Testis (tissue), 3 donors: Measurements from ENCODE around the gene NEUROD4. TPM values are rescaled to one million over a fixed set of nuclear protein-coding genes. Genes with fewer than 3 reads are reported as not detected.

Experiments
- DNase-seq: peaks from one replicate; pipeline ENCODE4 v3.0.0-alpha.2; 2019
- H3K27ac ChIP-seq, 2 donors: fragments of 200-600 bp; sonication (generic); one replicate each; pipeline ENCODE4 v1.5.1; 2019
- H3K27me3 ChIP-seq: fragments of 200-600 bp; sonication (generic); one replicate; pipeline ENCODE4 v1.5.1; 2019
- H3K36me3 ChIP-seq: fragments of 200-600 bp; sonication (generic); one replicate; pipeline ENCODE4 v1.5.1; 2017; ENCODE audit warnings: low read depth; ENCODE audit errors: missing control alignments
- H3K4me1 ChIP-seq: fragments of 200-600 bp; sonication (generic); one replicate; pipeline ENCODE4 v1.5.1; 2019
- H3K4me3 ChIP-seq, 2 donors: fragments of 200-600 bp; sonication (generic); one replicate each; pipeline ENCODE4 v1.5.1; 2017 to 2019
- H3K9me3 ChIP-seq: fragments of 200-600 bp; sonication (generic); one replicate; pipeline ENCODE4 v1.5.1; 2017
- POLR2A ChIP-seq: fragments of 450-650 bp; IDR thresholded peaks from one replicate; pipeline ENCODE4 v1.6.1; 2017; ENCODE audit warnings: antibody characterized with exemption, mild to moderate bottlenecking, moderate library complexity
- WGBS, 2 donors: methylation state at CpG; one replicate each; pipeline ENCODE4 v1.1.5; 2018; 5-methylcytosine and 5-hydroxymethylcytosine counted together
- intact Hi-C: fragments of 100-400 bp; cut with DNase I; formaldehyde crosslinking; loops from one replicate; pipeline ENCODE4 v1.15.1; 2023; ENCODE audit warnings: low total_unique reads
- polyA plus RNA-seq: library from polyadenylated mRNA; stranded (reverse); fragments of 350-450 nt; fragmentation: Illumina TruSeq; extraction: RNeasy Lipid Tissue Mini Kit (QIAGEN cat#74804); gene quantifications from one replicate; pipeline ENCODE4 v1.2.3, GENCODE V29; 2014; ENCODE audit warnings: low read depth, low replicate concordance; ENCODE audit not compliant: insufficient read depth
- total RNA-seq, 2 donors: library from RNA; depleted of rRNA; stranded (reverse); fragments of >200 nt; gene quantifications; one replicate each; pipeline ENCODE4 v1.2.3, GENCODE V29; 2016
- TF ChIP-seq, protein P1 (sequence below), 3 experiments: fragments of 450-650 bp in 2 of 3; fragments of 200-600 bp in 1 of 3; sonication (generic) in 1 of 3; IDR thresholded peaks; one replicate each; pipeline ENCODE4 v1.5.1; 2016 to 2019; ENCODE audit warnings: antibody characterized with exemption in 3 of 3, mild to moderate bottlenecking in 2 of 3, moderate library complexity in 1 of 3

Gene NEUROD4
- total and polyA plus RNA-seq, 3 donors from 2014 or later: 0.09 to 0.31 TPM; not detected in 1

DNA sequence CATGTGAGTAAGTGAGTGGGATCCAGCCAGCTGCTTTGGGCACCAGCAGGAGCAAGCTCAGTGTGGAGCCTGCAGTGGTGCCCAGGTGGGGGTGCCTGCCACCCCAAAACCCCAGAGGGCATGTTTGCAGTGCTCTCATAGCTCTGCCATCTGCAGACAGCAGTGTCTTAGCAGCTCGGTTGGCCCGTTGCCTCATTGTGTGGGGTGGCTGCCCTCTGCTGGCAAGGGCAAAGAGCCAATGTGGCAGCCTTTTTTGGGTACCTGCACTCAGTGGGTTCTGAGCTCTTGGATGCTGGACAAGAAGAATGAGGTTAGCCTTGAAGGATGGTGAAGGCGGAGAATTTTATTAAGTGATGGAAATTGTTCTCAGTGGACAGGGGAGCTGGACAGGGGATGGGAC lies 52.3 kb downstream of the NEUROD4 start:
- H3K27ac ChIP-seq: no peak overlapping the region
- 62 to 83% methylated on average over 3 of the region's 3 CpGs for WGBS, 2 donors
- H3K4me3 ChIP-seq: no peak overlapping the region
- H3K4me1 ChIP-seq: no peaks in the 10 kb centered on the region
- H3K9me3 ChIP-seq: no peaks in the 10 kb centered on the region
- TF ChIP-seq, protein P1, sequence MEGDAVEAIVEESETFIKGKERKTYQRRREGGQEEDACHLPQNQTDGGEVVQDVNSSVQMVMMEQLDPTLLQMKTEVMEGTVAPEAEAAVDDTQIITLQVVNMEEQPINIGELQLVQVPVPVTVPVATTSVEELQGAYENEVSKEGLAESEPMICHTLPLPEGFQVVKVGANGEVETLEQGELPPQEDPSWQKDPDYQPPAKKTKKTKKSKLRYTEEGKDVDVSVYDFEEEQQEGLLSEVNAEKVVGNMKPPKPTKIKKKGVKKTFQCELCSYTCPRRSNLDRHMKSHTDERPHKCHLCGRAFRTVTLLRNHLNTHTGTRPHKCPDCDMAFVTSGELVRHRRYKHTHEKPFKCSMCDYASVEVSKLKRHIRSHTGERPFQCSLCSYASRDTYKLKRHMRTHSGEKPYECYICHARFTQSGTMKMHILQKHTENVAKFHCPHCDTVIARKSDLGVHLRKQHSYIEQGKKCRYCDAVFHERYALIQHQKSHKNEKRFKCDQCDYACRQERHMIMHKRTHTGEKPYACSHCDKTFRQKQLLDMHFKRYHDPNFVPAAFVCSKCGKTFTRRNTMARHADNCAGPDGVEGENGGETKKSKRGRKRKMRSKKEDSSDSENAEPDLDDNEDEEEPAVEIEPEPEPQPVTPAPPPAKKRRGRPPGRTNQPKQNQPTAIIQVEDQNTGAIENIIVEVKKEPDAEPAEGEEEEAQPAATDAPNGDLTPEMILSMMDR (IDR thresholded peaks at IDR 0.05): no peak
- TF ChIP-seq POLR2A: no peak
- H3K27me3 ChIP-seq: no peaks in the 10 kb centered on the region
- intact Hi-C loops: no loop called here
- DNase-seq: peak; percentile 60
- no peaks in the 10 kb centered on the region for H3K36me3 ChIP-seq

DNA sequence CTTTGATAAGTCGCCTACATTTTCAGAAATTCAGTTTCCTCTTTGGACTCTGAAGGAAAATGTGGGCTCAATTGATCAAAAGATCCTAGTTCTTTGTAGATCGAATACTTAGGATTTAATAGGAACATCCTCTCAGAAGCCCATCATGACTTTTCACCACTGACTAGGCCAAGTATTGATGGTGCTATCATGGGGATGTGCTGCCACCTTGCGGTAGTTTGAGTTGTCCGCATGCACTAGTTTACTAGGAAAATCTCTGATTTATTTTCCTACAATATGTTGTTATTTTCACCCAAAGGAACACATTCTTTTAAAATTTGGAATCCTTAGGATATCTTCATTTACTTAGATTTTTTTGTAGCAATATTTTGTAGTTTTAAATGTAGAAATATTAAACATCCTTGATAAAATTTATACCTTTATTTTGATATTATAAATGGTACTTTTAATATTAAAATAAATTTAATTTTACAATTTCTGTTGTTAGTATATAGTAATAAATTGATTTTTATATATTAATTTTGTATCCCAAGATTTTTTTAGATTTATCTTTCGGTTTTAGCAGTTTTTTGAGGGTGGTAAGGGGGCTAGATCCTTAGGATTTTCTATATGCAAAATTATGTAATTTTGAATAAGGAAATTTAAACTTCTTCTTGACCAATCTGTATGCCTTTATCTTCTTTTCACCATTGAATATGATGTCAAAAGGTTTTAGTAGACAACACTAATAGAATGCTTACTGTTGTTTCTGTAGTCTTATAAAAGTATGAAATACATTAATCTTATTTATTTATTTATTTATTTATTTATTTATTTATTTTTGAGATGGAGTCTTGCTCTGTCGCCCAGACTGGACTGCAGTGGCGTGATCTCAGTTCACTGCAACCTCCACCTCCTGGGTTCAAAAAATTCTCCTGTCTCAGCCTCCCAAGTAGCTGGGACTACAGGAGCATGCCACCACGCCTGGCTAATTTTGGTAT lies 53.6 kb downstream of the NEUROD4 start:
- no peaks in the 10 kb centered on the region for H3K36me3 ChIP-seq
- 39 to 46% methylated on average over 8 of the region's 8 CpGs for WGBS, 2 donors
- no peak overlapping the region for H3K4me3 ChIP-seq
- H3K27ac ChIP-seq: no peak overlapping the region
- TF ChIP-seq POLR2A: no peak
- TF ChIP-seq, protein P1 (IDR thresholded peaks at IDR 0.05): peak; percentile 76 to 93 (median 78)
- H3K27me3 ChIP-seq: no peaks in the 10 kb centered on the region
- peak; percentile 86 for DNase-seq
- H3K9me3 ChIP-seq: no peaks in the 10 kb centered on the region
- intact Hi-C loops: no loop called here
- no peaks in the 10 kb centered on the region for H3K4me1 ChIP-seq

DNA sequence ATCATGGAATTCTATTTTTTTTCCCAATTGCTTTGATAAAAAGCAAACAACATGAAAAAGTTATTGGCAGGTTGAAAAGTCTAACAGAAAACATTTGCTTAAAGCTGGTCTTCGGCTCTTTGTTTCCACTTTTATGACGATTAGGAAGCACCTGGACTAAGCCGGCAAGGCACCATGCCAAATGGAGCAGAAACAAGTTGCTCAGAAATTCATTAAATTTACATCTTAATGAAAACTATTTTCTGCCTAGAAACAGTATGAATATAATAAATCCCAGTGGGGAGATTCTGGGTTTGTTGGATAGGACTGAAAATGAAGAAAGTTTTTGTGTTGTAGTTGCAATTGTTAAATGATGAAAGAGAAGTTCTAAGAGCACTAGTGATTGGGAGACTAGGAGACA lies 55.0 kb downstream of the NEUROD4 start:
- H3K27ac ChIP-seq: no peak overlapping the region
- no peak for DNase-seq
- no peaks in the 10 kb centered on the region for H3K27me3 ChIP-seq
- no peak overlapping the region for H3K4me3 ChIP-seq
- H3K4me1 ChIP-seq: no peaks in the 10 kb centered on the region
- no peaks in the 10 kb centered on the region for H3K36me3 ChIP-seq
- no peaks in the 10 kb centered on the region for H3K9me3 ChIP-seq
- intact Hi-C loops: no loop called here
- TF ChIP-seq, protein P1 (IDR thresholded peaks at IDR 0.05): no peak
- no peak for TF ChIP-seq POLR2A
- whole genome bisulfite sequencing, 2 donors: 61 to 62% methylated on average over 3 of the region's 3 CpGs

Other genes with a start within 250 kb of the NEUROD4 start
- 1 to 10 TPM in 1 of 2 donors, not detected in 1; 1.4 TPM for gene MUCL1, start 165.5 kb upstream of the NEUROD4 start, total RNA-seq
- 1.6 TPM for gene MUCL1, start 165.5 kb upstream of the NEUROD4 start, polyA plus RNA-seq
- gene TESPA1, start 35.2 kb upstream of the NEUROD4 start, total RNA-seq: under 1 TPM; 0.79 to 0.87 TPM
- 1.7 TPM for gene TESPA1, start 35.2 kb upstream of the NEUROD4 start, polyA plus RNA-seq
- under 1 TPM; 0.31 to 0.39 TPM for gene OR9K2, start 106.4 kb downstream of the NEUROD4 start, total RNA-seq
- not detected for gene OR9K2, start 106.4 kb downstream of the NEUROD4 start, polyA plus RNA-seq
- gene OR10A7, start 201.1 kb downstream of the NEUROD4 start, total RNA-seq: not detected
- not detected for gene OR10A7, start 201.1 kb downstream of the NEUROD4 start, polyA plus RNA-seq
- gene OR6C74, start 224.6 kb downstream of the NEUROD4 start, total RNA-seq: not detected
- not detected for gene OR6C74, start 224.6 kb downstream of the NEUROD4 start, polyA plus RNA-seq